ENCODE data around the gene DTL.
"Not testable (repeated sequence)": the region's sequence is repeated elsewhere in the genome, so short reads cannot be mapped to it uniquely, and the experiment has no call there.

Gene DTL, protein sequence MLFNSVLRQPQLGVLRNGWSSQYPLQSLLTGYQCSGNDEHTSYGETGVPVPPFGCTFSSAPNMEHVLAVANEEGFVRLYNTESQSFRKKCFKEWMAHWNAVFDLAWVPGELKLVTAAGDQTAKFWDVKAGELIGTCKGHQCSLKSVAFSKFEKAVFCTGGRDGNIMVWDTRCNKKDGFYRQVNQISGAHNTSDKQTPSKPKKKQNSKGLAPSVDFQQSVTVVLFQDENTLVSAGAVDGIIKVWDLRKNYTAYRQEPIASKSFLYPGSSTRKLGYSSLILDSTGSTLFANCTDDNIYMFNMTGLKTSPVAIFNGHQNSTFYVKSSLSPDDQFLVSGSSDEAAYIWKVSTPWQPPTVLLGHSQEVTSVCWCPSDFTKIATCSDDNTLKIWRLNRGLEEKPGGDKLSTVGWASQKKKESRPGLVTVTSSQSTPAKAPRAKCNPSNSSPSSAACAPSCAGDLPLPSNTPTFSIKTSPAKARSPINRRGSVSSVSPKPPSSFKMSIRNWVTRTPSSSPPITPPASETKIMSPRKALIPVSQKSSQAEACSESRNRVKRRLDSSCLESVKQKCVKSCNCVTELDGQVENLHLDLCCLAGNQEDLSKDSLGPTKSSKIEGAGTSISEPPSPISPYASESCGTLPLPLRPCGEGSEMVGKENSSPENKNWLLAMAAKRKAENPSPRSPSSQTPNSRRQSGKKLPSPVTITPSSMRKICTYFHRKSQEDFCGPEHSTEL

DNA sequence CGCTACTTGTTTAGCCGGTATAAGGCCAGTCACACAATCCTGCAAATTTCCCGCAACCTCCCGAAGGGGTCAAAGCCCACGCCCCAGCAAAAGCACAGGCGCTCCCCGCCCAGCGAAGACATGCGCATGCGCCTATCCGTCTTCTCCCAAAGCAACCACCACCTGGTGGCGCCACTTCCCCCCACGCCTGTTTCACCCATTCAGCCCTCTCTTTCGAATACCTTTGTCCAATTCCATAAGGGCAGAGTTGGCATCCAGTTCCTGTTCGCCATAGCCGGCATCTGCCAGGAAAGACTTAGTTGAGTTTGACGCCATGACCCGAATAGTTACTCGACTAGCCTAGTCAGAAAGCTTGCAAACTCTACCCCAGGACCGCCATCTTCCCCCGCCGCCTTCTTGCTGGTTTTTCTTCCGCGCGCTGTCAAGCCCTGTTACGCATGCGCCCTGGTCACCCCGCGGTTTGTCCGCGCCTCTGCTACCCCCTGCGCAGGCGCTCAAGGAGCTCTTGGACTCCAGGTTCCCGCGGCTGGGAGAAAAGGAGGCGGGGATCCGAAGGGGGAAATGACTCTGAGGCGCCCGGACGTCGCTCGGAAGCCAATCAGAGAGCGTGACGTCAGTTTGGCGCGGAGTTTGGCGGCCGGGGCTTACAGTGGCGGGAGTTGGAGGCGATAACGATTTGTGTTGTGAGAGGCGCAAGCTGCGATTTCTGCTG lies at the start of gene DTL, which contains the start of gene INTS7:
DTL (plus strand) TSS at position 626 of the 712 bp plus-strand sequence. CDS start 143 bp downstream, outside the sequence.
INTS7 (minus strand) TSS at position 435 of the 712 bp plus-strand sequence; CDS start at position 315, 120 bp downstream.
- peak; percentile 100 for DNase-seq

DNA sequence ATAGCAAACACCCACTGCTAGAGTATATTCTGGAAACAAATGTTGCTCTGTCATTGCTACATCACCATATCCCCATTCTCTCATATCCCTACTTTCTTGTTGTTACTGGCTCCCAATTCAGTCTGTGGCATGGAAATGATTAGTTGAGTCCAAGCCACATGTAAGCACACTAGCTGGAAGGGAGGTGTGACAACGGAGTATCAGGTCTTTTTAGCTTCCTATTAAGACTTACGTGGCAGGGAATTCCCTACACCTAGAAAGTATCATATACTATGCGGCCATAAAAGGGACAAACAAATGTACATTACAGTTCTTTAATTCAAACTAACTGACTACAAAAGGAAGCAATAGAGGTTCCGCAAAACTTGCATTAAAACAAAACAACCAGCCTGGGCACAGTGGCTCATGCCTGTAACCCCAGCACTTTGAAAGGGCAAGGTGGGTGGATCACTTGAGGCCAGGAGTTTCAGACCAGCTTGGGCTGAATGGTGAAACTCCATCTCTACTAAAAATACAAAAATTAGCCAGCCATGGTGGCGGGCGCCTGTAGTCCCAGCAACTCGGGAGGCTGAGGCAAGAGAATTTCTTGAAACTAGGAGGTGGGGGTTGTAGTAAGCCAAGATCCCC lies 48.8 kb upstream of the DTL start:
- no peak for DNase-seq

DNA sequence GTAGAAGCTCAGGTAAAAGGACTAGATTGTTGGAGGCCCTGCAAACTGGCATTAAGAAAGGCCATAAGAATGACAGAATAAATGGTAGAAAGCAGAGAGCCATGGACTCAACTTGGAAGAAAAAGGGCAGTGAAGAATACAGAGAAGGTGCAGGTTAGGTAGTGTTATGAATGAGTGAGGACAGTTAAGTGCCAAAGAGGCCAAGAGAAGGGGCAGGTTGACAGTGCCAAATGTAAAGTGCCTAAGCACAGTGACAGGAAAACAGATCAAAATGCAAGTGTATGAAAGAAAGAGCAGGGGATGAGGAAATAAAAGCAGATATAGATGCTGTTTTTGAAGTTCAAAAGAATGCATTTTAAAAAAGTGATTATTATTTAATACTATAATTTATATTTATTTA lies 43.9 kb upstream of the DTL start:
- no peak for DNase-seq

DNA sequence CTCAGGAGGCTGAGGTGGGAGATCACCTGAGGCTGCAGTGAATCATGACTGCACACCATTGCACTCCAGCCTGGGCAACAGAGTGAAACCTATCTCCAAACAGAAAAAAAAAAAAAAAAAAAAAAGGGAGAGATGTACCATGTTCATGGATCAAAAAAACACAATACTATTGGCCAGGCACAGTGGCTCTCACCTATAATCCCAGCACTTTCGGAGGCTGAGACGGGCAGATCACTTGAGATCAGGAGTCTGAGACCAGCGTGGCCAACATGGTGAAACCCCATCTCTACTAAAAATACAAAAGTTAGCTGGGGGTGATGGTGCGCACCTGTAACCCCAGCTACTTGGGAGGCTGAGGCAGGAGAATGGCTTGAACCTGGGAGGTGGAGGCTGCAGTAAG lies 38.1 kb upstream of the DTL start:
- not testable (repeated sequence) for DNase-seq

DNA sequence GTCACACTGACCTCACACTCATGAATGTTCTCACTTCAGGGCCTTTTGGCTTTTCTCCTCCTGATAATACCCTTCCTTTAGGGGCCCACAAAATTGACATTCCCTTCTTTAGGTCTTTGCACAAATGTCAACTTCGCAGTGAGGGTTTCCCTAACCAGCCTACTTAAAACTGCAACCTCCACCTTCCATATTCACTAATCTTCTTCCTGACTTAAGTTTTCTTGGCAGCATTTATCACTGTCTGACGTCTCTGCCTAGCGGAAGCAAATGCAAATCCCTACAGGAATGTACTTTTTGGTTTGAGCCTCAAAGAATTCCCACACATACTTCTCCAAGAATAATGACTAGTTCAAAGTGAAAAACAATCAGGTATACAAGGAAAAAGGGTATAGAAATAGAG lies 33.0 kb upstream of the DTL start:
- DNase-seq = no peak

DNA sequence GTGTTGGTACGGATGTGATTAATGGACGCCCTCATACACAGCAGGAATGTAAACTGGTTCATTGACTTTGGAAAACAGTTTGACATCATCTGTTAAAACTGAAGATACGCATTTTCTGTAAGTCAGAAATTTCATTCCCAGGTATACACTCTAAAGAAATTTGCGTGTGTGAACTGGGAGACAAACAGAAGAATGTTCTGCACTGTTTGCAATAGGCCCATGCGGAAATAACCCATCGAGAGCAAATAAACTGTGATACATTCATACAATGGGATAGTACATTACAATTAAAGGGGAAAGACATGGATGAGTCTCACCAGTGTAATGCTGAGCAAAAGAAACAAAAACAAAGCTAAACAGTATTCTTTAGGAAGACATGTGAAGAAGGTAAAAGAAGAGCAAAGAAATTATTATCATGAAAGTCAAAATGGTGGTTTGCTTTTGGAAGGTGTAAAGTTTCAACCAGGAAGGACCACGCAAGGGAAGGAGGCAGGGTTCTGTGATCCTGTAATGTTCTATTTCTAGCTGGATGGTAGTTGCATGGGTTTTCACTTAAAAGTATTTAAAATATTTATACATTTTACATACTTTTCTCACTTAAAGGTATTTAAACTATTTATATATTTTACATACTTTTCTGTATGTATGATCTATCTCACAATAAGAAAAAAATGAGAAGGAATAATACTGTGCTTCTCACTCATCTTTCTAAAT lies 30.5 kb upstream of the DTL start:
- DNase-seq = no peak

DNA sequence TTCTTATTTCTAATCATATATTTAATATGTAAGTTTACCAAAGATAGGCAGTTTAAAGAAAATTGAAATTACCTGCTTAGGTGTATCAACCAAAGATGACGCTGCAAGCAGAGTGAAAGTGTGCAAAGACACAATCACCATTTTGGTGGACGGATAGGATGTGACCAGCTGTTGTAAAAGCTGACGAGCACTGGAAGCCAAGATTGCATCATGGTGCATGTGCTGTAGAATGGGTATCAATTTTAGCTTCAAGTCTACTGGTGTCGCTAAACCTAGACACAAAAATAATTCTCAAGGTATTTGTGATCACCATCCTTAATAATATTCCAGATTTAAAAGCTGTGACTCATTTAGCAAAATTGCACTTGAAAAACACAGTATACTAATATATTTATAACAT lies 28.4 kb upstream of the DTL start:
- no peak for DNase-seq

DNA sequence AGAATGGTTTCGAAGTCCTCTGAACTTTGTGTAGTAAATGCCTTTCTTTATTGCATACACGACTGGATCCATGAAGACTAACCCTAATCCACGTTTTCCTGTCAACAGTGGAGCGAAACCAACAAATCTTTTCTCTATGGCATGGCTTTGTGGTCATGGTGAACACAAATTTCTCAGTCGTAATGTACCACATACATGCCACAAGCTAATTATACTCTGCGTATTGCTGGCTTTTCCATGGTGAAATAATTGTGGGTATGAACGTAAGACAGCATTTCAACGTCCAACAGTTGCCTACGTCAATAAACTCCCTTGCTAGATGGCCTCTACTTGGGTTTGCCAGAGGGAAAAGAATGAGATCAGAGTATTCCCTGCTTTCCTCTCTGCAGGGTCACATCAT lies 27.7 kb upstream of the DTL start:
- DNase-seq = no peak

DNA sequence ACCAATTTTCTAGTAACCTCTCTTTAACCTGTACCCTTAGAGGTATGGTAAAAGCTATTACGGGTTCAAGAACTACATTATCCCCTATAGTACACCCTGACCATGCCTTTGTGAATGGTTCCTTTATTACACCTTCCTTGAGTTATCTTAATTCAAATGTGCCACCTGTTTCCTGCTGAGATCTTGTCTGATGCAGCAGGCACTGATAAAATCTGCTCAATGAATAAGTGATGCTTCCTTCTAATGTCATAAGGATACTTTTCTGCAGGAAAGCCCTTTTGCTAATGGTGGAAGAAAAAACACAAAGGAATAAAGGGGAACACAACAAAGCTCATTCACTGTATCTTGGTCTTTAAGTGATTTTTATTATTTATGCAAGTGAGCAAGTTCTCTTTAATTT lies 26.0 kb upstream of the DTL start:
- DNase-seq = no peak

DNA sequence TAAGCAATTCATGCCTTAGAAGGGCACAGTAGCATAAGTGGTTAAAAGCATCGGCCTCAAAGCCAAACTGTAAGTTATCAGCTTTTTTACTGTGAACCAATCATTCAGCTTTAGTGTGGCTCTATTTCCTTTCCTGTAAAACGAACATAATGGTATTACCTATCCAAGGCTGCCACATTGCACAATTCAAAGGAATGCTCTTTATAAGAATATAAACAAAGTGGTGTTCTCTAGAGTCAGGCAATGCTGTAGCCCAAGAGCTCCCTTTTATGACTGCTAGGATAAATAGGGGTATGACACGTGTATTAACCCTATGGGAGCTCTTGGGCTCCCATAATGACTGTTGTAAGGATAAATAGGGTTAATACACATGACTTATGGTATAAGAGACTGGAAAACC lies 25.5 kb upstream of the DTL start:
- DNase-seq = no peak

DNA sequence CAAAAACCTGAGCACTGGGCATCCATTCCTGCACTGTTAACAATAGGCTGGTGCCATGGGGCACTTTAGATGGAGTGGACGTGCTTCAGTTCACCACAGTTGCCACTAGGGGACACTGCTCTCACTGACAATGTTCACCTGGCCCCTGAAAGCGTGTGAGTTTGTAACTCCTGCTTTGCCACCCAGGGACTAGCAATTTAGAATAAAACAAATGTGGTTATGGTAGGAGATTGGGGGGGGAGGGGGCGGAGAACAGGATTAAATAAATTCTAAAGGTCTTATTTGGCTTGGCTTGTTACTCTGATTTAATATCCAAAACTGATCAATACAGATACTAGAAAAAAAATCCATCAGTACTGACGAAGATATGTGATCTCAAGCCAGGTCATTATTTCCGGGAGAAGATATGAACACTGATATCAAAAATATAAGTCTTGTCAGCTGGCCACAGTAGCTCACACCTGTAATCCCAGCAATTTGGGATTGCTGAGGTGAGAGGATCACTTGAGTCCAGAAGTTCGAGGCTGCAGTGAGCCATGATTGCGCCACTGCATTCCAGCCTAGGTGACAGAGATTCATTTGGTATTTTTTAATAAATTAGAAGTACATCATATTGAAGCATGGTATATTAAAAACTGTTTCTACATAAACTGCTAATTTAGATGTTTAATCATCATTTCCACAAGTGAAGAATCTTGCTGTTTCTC lies 23.4 kb upstream of the DTL start:
- DNase-seq = peak; percentile 33

DNA sequence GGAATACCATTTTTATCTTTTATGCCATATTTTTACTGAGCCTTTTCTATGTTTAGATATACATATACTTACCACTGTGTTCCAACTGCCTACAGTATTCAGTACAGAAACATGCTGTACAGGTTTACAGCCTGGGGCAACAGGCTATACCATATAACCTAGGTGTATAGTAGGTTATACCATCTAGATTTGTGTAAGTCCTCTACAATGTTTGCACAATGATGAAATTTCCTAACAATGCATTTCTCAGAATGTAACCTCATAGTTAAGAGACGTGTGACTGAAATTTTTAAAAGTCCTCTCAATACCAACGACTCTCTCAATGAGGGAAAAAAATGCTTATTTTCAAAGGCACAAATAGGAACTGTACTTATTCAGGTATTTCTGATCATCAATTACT lies 21.9 kb upstream of the DTL start:
- DNase-seq = no peak

DNA sequence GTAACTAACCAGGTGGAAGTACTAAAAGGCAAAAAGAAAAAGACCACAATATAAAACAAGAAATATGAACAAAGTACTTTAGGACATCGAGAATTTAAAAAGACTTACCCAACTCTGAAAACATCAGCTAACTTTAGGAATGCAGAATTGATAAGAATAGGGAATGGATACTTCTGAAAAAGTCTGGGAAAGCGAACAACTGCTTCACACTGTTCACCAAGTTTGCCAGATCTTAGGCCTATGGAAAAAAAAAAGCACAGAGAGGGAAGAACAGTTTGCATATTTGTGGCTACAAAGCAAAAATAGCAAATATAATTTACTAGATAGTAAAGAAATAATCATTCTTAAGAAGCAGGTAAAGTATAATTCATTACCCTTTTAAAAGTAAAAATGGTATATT lies 14.6 kb upstream of the DTL start:
- no peak for DNase-seq

DNA sequence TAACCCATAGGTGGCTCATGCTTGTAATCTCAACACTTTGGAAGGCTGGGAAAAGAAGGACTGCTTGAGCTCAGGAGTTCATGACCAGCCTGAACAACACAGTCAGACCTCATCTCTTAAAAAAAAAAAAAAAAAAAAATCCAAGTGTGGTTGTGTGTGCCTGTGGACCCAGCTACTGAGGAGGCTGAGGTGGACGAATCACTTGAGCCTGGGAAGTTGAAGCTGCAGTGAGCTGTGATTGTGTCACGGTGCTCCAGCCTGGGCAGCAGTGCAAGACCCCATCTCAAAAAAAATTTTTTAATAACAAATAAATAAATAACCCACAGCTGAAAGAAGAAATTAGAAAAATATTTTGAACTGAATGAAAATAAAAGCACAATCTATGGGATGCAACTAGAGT lies 14.0 kb upstream of the DTL start:
- no peak for DNase-seq

DNA sequence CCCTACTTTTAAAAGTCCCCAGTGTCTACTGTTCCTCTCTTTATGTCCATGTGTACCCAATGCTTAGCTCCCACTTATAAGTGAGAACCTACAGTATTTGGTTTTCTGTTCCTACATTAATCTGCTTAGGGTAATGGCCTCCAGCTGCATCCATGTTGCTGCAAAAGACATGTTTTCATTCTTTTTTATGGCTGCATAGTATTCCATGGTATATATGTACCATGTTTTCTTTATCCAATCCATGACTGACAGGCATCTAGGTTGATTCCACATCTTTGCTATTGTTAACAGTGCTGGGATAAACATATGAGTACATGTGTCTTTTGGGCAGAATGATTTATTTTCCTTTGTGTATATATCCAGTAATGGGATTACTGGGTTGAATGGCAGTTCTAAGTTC lies 12.6 kb upstream of the DTL start:
- not testable (repeated sequence) for DNase-seq

DNA sequence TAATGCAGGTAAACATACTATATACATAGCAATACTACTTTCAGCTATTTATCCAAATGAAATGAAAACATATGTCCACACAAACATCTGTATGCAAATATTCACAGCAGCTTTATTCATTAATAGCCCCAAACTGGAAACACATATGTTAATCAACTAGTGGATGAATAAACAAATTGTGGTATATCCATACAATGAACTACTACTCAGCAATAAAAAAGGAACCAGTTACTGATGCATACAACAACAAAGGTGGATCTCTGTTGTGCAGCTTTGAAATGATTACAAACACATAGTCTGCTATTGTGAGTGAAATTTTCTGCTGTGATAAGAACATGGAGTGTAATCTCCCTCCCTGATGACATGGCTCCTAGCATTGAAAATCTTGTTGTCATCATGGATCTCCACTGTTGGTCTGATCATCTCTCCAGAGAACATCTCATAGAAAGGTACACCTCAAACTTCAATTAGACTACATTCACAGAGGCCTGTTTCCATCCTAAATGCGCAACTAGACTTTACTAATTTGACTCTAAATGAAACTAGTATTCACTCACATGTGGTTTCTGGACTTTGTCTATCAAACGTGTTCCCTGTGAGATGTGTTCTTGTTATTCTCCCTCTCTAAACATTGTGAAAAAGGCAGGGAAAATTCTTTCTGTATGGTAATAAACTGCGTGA lies 10.9 kb upstream of the DTL start:
- no peak for DNase-seq

DNA sequence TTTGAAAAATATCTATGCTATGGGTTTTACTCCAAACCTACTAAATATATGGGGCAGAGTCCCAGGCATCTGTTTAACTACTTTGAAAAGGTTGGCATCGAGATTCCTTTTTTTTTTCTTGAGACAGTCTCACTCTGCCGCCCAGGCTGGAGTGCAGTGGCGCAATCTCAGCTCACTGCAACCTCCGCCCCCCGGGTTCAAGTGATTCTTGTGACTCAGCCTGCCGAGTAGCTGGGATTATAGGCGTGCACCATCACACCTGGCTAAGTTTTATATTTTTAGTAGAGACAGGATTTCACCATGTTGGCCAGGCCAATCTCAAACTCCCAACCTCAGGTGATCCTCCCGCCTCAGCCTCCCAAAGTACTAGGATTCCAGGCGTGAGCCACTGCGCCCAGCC lies 7.8 kb upstream of the DTL start:
- DNase-seq = not testable (repeated sequence)

DNA sequence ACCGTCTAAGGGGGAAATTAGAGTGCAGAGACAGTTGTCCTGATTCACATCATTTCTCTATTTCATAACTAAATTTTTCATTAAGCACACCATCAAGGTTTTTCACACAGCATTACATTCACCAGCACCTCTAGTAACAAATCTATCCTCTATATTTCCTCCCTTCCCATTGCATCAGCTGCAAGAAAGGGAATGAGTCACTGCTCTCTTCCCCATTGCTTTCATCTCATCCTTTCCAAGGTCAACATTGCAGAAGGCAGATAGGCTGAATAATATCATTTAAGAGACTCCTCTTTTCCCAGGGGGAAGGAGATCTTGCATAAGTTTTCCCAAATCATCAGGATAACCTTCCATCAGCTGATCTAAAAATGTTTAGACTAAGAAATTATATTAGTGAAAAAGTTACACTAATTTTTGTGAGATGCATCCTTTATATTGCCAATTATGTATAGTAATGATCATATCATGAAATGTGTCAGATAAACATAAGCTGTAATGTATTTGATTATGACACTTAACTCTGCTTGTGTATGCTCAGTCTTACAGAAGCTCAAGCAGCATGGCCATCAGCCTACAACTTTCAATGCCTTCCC lies 4.5 kb upstream of the DTL start:
- DNase-seq = no peak

DNA sequence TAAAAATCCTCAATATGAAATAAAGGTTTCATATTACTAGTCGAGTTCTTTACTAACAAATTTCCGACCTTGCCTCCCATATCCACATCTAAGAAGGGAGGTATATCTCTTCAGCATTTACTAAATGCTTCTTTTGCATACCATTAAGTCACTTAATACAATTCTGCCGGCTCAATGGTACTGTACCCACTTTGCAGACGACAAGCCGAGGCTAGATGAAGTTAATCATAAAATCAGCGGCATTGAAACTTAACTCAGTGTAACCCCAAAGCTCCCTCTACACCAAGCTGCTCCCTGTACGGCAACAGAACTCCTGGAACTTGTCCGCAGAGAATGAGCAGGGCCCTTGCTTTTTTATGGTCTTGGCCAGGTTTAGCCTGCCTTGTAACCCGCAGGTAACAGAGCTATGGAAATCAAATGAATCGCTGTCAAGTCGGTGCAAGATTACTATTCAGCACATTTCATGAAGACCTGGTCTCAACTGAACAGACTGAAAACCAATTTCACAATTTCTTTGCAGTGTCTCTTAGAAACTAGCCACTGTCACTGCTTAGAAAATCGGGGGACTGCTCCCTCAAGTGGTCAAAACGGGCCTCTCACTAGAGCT lies 929 bp upstream of the DTL start:
- no peak for DNase-seq

DNA sequence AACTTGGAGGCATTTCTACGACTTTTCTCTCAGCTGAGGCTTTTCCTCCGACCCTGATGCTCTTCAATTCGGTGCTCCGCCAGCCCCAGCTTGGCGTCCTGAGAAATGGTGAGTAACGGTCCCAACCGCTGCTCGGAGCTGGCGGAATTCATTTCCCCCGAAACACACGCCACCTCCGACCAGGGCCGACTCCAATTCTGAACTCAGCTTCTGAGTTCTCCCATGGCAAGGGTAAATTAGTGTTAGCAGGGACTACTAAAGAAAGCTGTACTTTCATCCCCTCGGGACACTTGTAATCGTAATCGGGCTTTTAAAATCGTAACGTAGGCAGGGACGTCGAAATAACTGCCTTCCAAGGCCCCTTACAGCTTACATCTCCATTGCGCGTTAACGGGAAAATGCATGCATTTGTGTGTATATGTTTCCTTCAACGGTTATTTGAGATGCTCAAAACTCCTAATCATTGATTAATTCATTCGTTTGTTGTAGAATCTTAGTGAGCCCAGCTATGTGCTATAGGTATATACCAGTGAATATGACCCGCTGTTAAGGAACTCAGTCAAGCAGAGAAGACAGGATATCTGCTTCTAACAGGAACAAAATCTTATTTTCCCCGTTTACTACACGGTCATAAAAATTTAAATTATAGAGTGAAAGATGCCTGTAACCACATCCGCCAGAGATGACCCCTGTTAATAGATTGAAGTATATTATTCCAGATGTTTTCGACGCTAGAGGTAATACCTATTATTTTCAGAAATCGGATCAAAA lies 472 bp downstream of the DTL start:
- no peak for DNase-seq

Measured in DMS153 (cell line).